ENCODE data around the gene SHANK1. TPM values are rescaled to one million over a fixed set of nuclear protein-coding genes. Genes with fewer than 3 reads are reported as not detected.

SHANK1 gene
- total and polyA plus RNA-seq, 2 donors (not counting 3 experiments of a cell fraction or from before 2014, with no cell fraction given) = 0.66 to 1.9 TPM

DNA sequence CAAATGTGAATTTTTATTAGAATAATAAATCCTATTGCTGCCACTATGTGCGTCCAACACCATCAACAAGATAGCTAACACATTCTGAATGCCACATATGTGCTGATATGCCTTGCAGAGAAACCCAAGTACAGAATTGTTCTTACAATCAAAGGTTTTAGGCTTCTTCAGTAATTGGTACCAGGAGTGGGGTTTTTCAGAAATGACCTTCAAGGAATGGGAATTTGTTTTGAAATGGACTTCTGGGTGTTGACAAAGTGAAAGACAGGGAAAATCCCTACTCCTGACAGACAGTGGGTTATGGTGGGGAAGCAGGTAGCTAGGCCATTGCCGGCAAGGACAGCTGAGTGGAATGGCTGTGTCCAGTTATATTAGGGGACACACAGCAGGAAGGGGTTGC, 85.6 kb downstream of the SHANK1 start:
- POLR2A ChIA-PET = no interaction called here
- CTCF ChIA-PET = no interaction called here
- H3K9me1 ChIP-seq (replicated peaks; ENCODE audit: control insufficient read depth, extremely low read depth, insufficient read depth, low read length) = no peaks in the 10 kb centered on the region
- no peak overlapping the region for H3K27ac ChIP-seq (ENCODE audit: insufficient read depth, low read depth, low read length)
- no peaks in the 10 kb centered on the region for H3K36me3 ChIP-seq (ENCODE audit: control insufficient read depth in 2 of 2, extremely low read depth in 1 of 2, insufficient read depth in 2 of 2, low read length in 2 of 2)
- intact Hi-C loops (cut with micrococcal nuclease) (no loop called here), dilution Hi-C loops (cut with MboI; ENCODE audit: extremely low pct_ligation_motif_present, low sequenced_read_pairs) (no loop called here)
- no peak for FAIRE-seq
- no peaks in the 10 kb centered on the region for H3K4me1 ChIP-seq (ENCODE audit: control insufficient read depth, extremely low read depth, insufficient read depth, low read length)
- H4K20me1 ChIP-seq (replicated peaks; ENCODE audit: control insufficient read depth, extremely low read depth, insufficient read depth, low read length) = no peaks in the 10 kb centered on the region
- no peaks in the 10 kb centered on the region for H3K9me3 ChIP-seq (replicated peaks; ENCODE audit: control insufficient read depth, insufficient read depth, low read length)
- no peak overlapping the region for H3K4me3 ChIP-seq (replicated peaks in 1 of 3; ENCODE audit: insufficient read depth in 1 of 3, low read depth in 1 of 3, low read length in 3 of 3)
- DNase-seq (ENCODE audit: low read depth, low spot score) = no peak
- TF ChIP-seq GATA2 (IDR thresholded peaks at IDR 0.05; ENCODE audit: insufficient read depth, insufficient read length, low read depth, low read length) = no peak
- TF ChIP-seq MYC (IDR thresholded peaks at IDR 0.05; ENCODE audit: low read depth, low read length) = no peak
- TF ChIP-seq, protein P1, sequence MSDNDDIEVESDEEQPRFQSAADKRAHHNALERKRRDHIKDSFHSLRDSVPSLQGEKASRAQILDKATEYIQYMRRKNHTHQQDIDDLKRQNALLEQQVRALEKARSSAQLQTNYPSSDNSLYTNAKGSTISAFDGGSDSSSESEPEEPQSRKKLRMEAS (IDR thresholded peaks at IDR 0.05; ENCODE audit: insufficient read depth, insufficient read length) = no peak
- TF ChIP-seq FOS (IDR thresholded peaks at IDR 0.05; ENCODE audit: borderline replicate concordance, insufficient read depth, low read length) = no peak
- TF ChIP-seq JUN (IDR thresholded peaks at IDR 0.05; ENCODE audit: borderline replicate concordance, insufficient read depth, insufficient read length, low read depth) = no peak
- no peak for TF ChIP-seq EZH2 (IDR thresholded peaks at IDR 0.05; ENCODE audit: borderline replicate concordance, low read depth, low read length, severe bottlenecking)
- TF ChIP-seq POLR2A (IDR thresholded peaks at IDR 0.05; ENCODE audit: low read depth, low read length) = no peak
- TF ChIP-seq, protein P2, sequence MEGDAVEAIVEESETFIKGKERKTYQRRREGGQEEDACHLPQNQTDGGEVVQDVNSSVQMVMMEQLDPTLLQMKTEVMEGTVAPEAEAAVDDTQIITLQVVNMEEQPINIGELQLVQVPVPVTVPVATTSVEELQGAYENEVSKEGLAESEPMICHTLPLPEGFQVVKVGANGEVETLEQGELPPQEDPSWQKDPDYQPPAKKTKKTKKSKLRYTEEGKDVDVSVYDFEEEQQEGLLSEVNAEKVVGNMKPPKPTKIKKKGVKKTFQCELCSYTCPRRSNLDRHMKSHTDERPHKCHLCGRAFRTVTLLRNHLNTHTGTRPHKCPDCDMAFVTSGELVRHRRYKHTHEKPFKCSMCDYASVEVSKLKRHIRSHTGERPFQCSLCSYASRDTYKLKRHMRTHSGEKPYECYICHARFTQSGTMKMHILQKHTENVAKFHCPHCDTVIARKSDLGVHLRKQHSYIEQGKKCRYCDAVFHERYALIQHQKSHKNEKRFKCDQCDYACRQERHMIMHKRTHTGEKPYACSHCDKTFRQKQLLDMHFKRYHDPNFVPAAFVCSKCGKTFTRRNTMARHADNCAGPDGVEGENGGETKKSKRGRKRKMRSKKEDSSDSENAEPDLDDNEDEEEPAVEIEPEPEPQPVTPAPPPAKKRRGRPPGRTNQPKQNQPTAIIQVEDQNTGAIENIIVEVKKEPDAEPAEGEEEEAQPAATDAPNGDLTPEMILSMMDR (IDR thresholded peaks at IDR 0.05; ENCODE audit: extremely low read depth in 1 of 2, insufficient read depth in 1 of 2, low read depth in 1 of 2, low read length in 2 of 2) = no peak
- no peak for TF ChIP-seq POLR2AphosphoS5 (IDR thresholded peaks at IDR 0.05; ENCODE audit: insufficient read depth, low read depth, low read length)
- no peak overlapping the region for H3K4me2 ChIP-seq (ENCODE audit: insufficient read depth, low read length)
- peaks cover 9 to 14% of the 10 kb centered on the region in 2 experiments for H3K27me3 ChIP-seq (ENCODE audit: control insufficient read depth in 2 of 2, insufficient read depth in 2 of 2, low read length in 2 of 2)
- H3K79me2 ChIP-seq (ENCODE audit: control insufficient read depth, insufficient read depth, low read length) = no peaks in the 10 kb centered on the region
- BruUV-seq (replicated peaks) = no TSS peak
- no peak overlapping the region for H3K9ac ChIP-seq (replicated peaks; ENCODE audit: extremely low read depth, insufficient read depth, low read length)
- H2AFZ ChIP-seq (ENCODE audit: low read depth, low read length) = no peak overlapping the region

Measured in endothelial cell of umbilical vein (primary cell).